Measurements from ENCODE around the gene AK1. TPM values are rescaled to one million over a fixed set of nuclear protein-coding genes. Genes with fewer than 3 reads are reported as not detected.

The AK1 gene
- total RNA-seq, 1 experiment from 2014 or later = 31.6 TPM

GRCh38 chr9:127905788-127906191 lies 28.3 kb upstream of the AK1 start:
- no peaks in the 10 kb centered on the region for H3K79me1 ChIP-seq (ENCODE audit: insufficient read depth, low read depth, low read length, poor library complexity, severe bottlenecking)
- no peak overlapping the region for H2BK12ac ChIP-seq (ENCODE audit: insufficient read length, low read depth, low read length)
- WGBS (ENCODE audit: extremely low coverage, insufficient read length, low lambda C conversion rate) = no CpG with 5 or more reads among the region's 12 CpGs
- peaks cover 0 to under 1% (median 0%) of the 10 kb centered on the region in 3 experiments; a peak in 1 of 7 replicates for H3K36me3 Mint-ChIP-seq (ENCODE audit: insufficient read depth in 1 of 3, low read depth in 3 of 3)
- no peak overlapping the region for H3K18ac ChIP-seq (ENCODE audit: insufficient read length, low read depth, low read length)
- TF ChIP-seq CTCF (conservative IDR thresholded peaks at IDR 0.05) = no peak
- H3K9me3 Mint-ChIP-seq = no peaks in the 10 kb centered on the region
- no peaks in the 10 kb centered on the region for H3K23me2 ChIP-seq (ENCODE audit: insufficient read length, low read depth, low read length, poor library complexity, severe bottlenecking)
- no peak overlapping the region for H3K4me3 Mint-ChIP-seq
- H4K8ac ChIP-seq (replicated peaks; ENCODE audit: insufficient read length, low read depth, low read length) = no peak overlapping the region
- H3K56ac ChIP-seq (ENCODE audit: insufficient read length, low read depth, low read length) = no peak overlapping the region
- peaks cover 5% of the 10 kb centered on the region; the same call in 1 of the 2 replicates for H3K4me1 ChIP-seq (ENCODE audit: insufficient read depth, low read length)
- no peak overlapping the region for H2AFZ ChIP-seq (ENCODE audit: low read length)
- no peak overlapping the region for H3K4me2 ChIP-seq (ENCODE audit: insufficient read depth, insufficient read length, low read length)
- no peak overlapping the region for H3K14ac ChIP-seq (ENCODE audit: insufficient read depth, low read length)
- H3K4ac ChIP-seq (ENCODE audit: low read depth, low read length) = no peak overlapping the region
- no peak overlapping the region for H2BK15ac ChIP-seq (ENCODE audit: low read depth, low read length)
- H3K9me3 ChIP-seq (ENCODE audit: control insufficient read depth, low read depth, low read length) = no peaks in the 10 kb centered on the region
- no peak overlapping the region for H2BK120ac ChIP-seq (ENCODE audit: low read depth, low read length, poor library complexity, severe bottlenecking)
- no peaks in the 10 kb centered on the region for H4K20me1 ChIP-seq (ENCODE audit: control insufficient read depth, insufficient read depth, insufficient read length)
- H3K27me3 Mint-ChIP-seq (ENCODE audit: low read depth) = no peaks in the 10 kb centered on the region
- no peak overlapping the region for H2AK5ac ChIP-seq (ENCODE audit: insufficient read length, low read length)
- H4K91ac ChIP-seq (ENCODE audit: insufficient read length, low read depth, low read length) = no peak overlapping the region
- H2BK20ac ChIP-seq (ENCODE audit: low read depth, low read length, poor library complexity, severe bottlenecking) = no peak overlapping the region
- peaks cover 17 to 32% of the 10 kb centered on the region in 2 experiments for H3K4me1 Mint-ChIP-seq
- DNase-seq = no peak
- no peak overlapping the region for H3T11ph ChIP-seq (ENCODE audit: low read length)
- H3K23ac ChIP-seq (ENCODE audit: insufficient read length, low read depth, low read length) = no peak overlapping the region
- H3K27ac Mint-ChIP-seq = no peak overlapping the region
- H3K79me2 ChIP-seq (ENCODE audit: insufficient read depth, low read length) = no peaks in the 10 kb centered on the region
- H4K5ac ChIP-seq (ENCODE audit: insufficient read length, low read depth, low read length) = no peak overlapping the region
- H3K27me3 ChIP-seq (ENCODE audit: insufficient read depth, low read length) = no peaks in the 10 kb centered on the region
- no peak overlapping the region for H3K27ac ChIP-seq (ENCODE audit: insufficient read length, low read depth, low read length)
- H3K9ac ChIP-seq (ENCODE audit: extremely low read depth, insufficient read length, low read length) = no peak overlapping the region
- H2BK5ac ChIP-seq (ENCODE audit: insufficient read length, low read length) = no peak overlapping the region

Data from H9 (cell line).